ENCODE measurements around the gene ZNF883. TPM values are rescaled to one million over a fixed set of nuclear protein-coding genes. Genes with fewer than 3 reads are reported as not detected.
"Not testable (repeated sequence)": the region's sequence is repeated elsewhere in the genome, so short reads cannot be mapped to it uniquely, and the experiment has no call there.

Gene ZNF883
- total RNA-seq, result 1 to 10 TPM; 1.1 to 1.6 TPM

GRCh38 chr9:113011911-113012381 is at the start of gene ZNF883:
ZNF883 (minus strand) TSS chr9:113012192.
- Mint-ChIP-seq H3K27ac (peak within 1 kb of the TSS; percentile 25), H3K9me3 (peaks cover 31% of the 10 kb centered on the region), H3K4me1 (ENCODE audit: low read depth) (peaks cover 3% of the 10 kb centered on the region), H3K36me3 (ENCODE audit: low read depth) (peaks cover 13% of the 10 kb centered on the region), H3K4me3 (peak within 1 kb of the TSS; percentile 68), H3K27me3 (peaks cover 16% of the 10 kb centered on the region)
- intact Hi-C loops (cut with micrococcal nuclease), result no loop called here
- no peak for TF ChIP-seq CTCF (IDR thresholded peaks at IDR 0.05)
- CTCF ChIA-PET, result no interaction called here
- DNase-seq (peak; percentile 66), ATAC-seq (peak; percentile 75)
- POLR2A ChIA-PET, result interaction anchor here (0.7 kb wide), 1 partner anchor 235 kb away, joined by 3 read pairs; no protein-coding TSS in a partner anchor

GRCh38 chr9:113061072-113061850 is 49.3 kb upstream of the ZNF883 start:
- ATAC-seq; H3K4me3 Mint-ChIP-seq; intact Hi-C loops (cut with micrococcal nuclease); H3K4me1 Mint-ChIP-seq (ENCODE audit: low read depth); H3K27ac Mint-ChIP-seq; POLR2A ChIA-PET; DNase-seq; CTCF ChIA-PET: not testable (repeated sequence)
- peaks cover 14% of the 10 kb centered on the region for H3K36me3 Mint-ChIP-seq (ENCODE audit: low read depth)
- H3K9me3 Mint-ChIP-seq, result peaks cover 15% of the 10 kb centered on the region
- H3K27me3 Mint-ChIP-seq, result peaks cover 14% of the 10 kb centered on the region

- ATAC-seq; intact Hi-C loops (cut with micrococcal nuclease); H3K27ac Mint-ChIP-seq; H3K4me1 Mint-ChIP-seq (ENCODE audit: low read depth): not testable (repeated sequence)
- Mint-ChIP-seq H3K27me3 (peaks cover 14% of the 10 kb centered on the region), H3K4me3 (peak overlapping the region; percentile 9), H3K9me3 (peaks cover 15% of the 10 kb centered on the region), H3K36me3 (ENCODE audit: low read depth) (peaks cover 14% of the 10 kb centered on the region)
- POLR2A ChIA-PET, result interaction anchor here (0.7 kb wide), 2 partner anchors 12 to 101 kb away, joined by 3 read pairs; no protein-coding TSS in a partner anchor
- peak; percentile 24 for DNase-seq
- CTCF ChIA-PET, result interaction anchor here (0.6 kb wide), 1 partner anchor 1877 kb away, joined by 3 read pairs; no protein-coding TSS in a partner anchor
These were observed 47.7 kb upstream of the ZNF883 start for GRCh38 chr9:113059581-113060284.

- ChIA-PET CTCF (no interaction called here), POLR2A (no interaction called here)
- no peak overlapping the region for H3K27ac Mint-ChIP-seq
- DNase-seq, result no peak
- peaks cover 14% of the 10 kb centered on the region for H3K36me3 Mint-ChIP-seq (ENCODE audit: low read depth)
- no peak for TF ChIP-seq CTCF (IDR thresholded peaks at IDR 0.05)
- peaks cover 14% of the 10 kb centered on the region for H3K27me3 Mint-ChIP-seq
- intact Hi-C loops (cut with micrococcal nuclease), result no loop called here
- no peak overlapping the region for H3K4me3 Mint-ChIP-seq
- ATAC-seq, result no peak
- H3K4me1 Mint-ChIP-seq (ENCODE audit: low read depth), result no peaks in the 10 kb centered on the region
- H3K9me3 Mint-ChIP-seq, result peaks cover 15% of the 10 kb centered on the region
These were observed 45.2 kb upstream of the ZNF883 start for GRCh38 chr9:113057193-113057592.

GRCh38 chr9:113056191-113057106 is 44.5 kb upstream of the ZNF883 start, which contains the start of gene ZFP37:
ZFP37 (minus strand) TSS chr9:113056724; CDS start chr9:113056688, 36 bp downstream.
- intact Hi-C loops (cut with micrococcal nuclease), result no loop called here
- ChIA-PET CTCF (no interaction called here), POLR2A (no interaction called here)
- H3K27me3 Mint-ChIP-seq, result peaks cover 14% of the 10 kb centered on the region
- H3K36me3 Mint-ChIP-seq (ENCODE audit: low read depth), result peaks cover 14% of the 10 kb centered on the region
- DNase-seq (peak; percentile 77), ATAC-seq (peak; percentile 96)
- H3K27ac Mint-ChIP-seq, result no peak within 1 kb of the TSS
- H3K4me1 Mint-ChIP-seq (ENCODE audit: low read depth), result no peaks in the 10 kb centered on the region
- H3K4me3 Mint-ChIP-seq, result no peak within 1 kb of the TSS
- TF ChIP-seq CTCF (IDR thresholded peaks at IDR 0.05), result no peak
- H3K9me3 Mint-ChIP-seq, result peaks cover 15% of the 10 kb centered on the region

Measured in activated CD8-positive, alpha-beta T cell treated with anti-CD3 and anti-CD28 coated beads for 36 hours (primary cell).